Left ventricle myocardium inferior (tissue), 1 donor: ENCODE results near the gene GMPPA. TPM values are rescaled to one million over a fixed set of nuclear protein-coding genes. Genes with fewer than 3 reads are reported as not detected.

ENCODE experiments used
- DNase-seq: peaks from one replicate; pipeline ENCODE4 v3.0.0-alpha.2; 2020
- H3K27ac ChIP-seq: fragments of 200-600 bp; replicated peaks from 2 replicates; pipeline ENCODE4 v1.8.0; 2021
- H3K27me3 ChIP-seq: fragments of 200-600 bp; 2 replicates; pipeline ENCODE4 v1.8.0; 2021; ENCODE audit warnings: low read depth
- H3K36me3 ChIP-seq: fragments of 200-600 bp; 2 replicates; pipeline ENCODE4 v1.8.0; 2021
- H3K4me1 ChIP-seq: fragments of 200-600 bp; 2 replicates; pipeline ENCODE4 v1.8.0; 2021
- H3K4me3 ChIP-seq: fragments of 200-600 bp; 2 replicates; pipeline ENCODE4 v1.8.0; 2021; ENCODE audit warnings: mild to moderate bottlenecking, moderate library complexity
- H3K9me3 ChIP-seq: fragments of 200-600 bp; replicated peaks from 2 replicates; pipeline ENCODE4 v1.8.0; 2021
- CTCF ChIP-seq: fragments of 200-600 bp; IDR thresholded peaks from 2 replicates; pipeline ENCODE4 v1.8.0; 2021; ENCODE audit warnings: antibody characterized with exemption, mild to moderate bottlenecking, borderline replicate concordance
- intact Hi-C: fragments of 100-400 bp; cut with micrococcal nuclease; formaldehyde crosslinking; loops from one replicate; pipeline ENCODE4 v1.11.0; 2022
- total RNA-seq: library from RNA; stranded (reverse); fragmentation: NEBNext Ultra II Directional; extraction: Animal tissue kit (Norgen Biotek cat#: 25700); gene quantifications from one replicate; pipeline ENCODE4 v1.2.1, GENCODE V29; 2021
- donor health status: DM: no; HTN: yes; CAD: no; lungs with severe emphysema.

Gene GMPPA
- total RNA-seq, 1 donor from 2014 or later, result 22.0 TPM

GRCh38 chr2:219524817-219525216, 26.1 kb downstream of the GMPPA start:
- intact Hi-C loops, result loop anchor here (10.0 kb wide), 1 partner anchor 70 kb away; no protein-coding TSS in a partner anchor
- peaks cover 50% of the 10 kb centered on the region for H3K4me1 ChIP-seq
- no peak for DNase-seq
- peaks cover 99% of the 10 kb centered on the region for H3K27me3 ChIP-seq
- H3K27ac ChIP-seq, result no peak overlapping the region
- no peak overlapping the region for H3K4me3 ChIP-seq
- no peaks in the 10 kb centered on the region for H3K36me3 ChIP-seq
- TF ChIP-seq CTCF, result no peak
- H3K9me3 ChIP-seq, result no peaks in the 10 kb centered on the region

- H3K36me3 ChIP-seq, result no peaks in the 10 kb centered on the region
- intact Hi-C loops, result loop anchor here (10.0 kb wide), 1 partner anchor 71 kb away; no protein-coding TSS in a partner anchor
- H3K9me3 ChIP-seq, result no peaks in the 10 kb centered on the region
- no peak for DNase-seq
- no peak for TF ChIP-seq CTCF
- H3K4me3 ChIP-seq, result no peak overlapping the region
- peaks cover 53% of the 10 kb centered on the region for H3K4me1 ChIP-seq
- H3K27me3 ChIP-seq, result peaks cover 98% of the 10 kb centered on the region
- no peak overlapping the region for H3K27ac ChIP-seq
Observed at GRCh38 chr2:219525533-219526232, 27.0 kb downstream of the GMPPA start.

- no peaks in the 10 kb centered on the region for H3K9me3 ChIP-seq
- intact Hi-C loops, result loop anchor here (10.0 kb wide), 1 partner anchor 72 kb away; no protein-coding TSS in a partner anchor
- no peaks in the 10 kb centered on the region for H3K36me3 ChIP-seq
- H3K27ac ChIP-seq, result no peak overlapping the region
- H3K27me3 ChIP-seq, result peaks cover 98% of the 10 kb centered on the region
- TF ChIP-seq CTCF, result no peak
- H3K4me3 ChIP-seq, result no peak overlapping the region
- no peak for DNase-seq
- peaks cover 45% of the 10 kb centered on the region for H3K4me1 ChIP-seq
Observed at GRCh38 chr2:219526320-219527075, 27.8 kb downstream of the GMPPA start.

- no peak for TF ChIP-seq CTCF
- Histone ChIP-seq H3K4me1 (peaks cover 41% of the 10 kb centered on the region), H3K9me3 (no peaks in the 10 kb centered on the region), H3K27me3 (peaks cover 98% of the 10 kb centered on the region), H3K27ac (no peak overlapping the region), H3K4me3 (no peak overlapping the region), H3K36me3 (no peaks in the 10 kb centered on the region)
- intact Hi-C loops, result loop anchor here (10.0 kb wide), 1 partner anchor 72 kb away; no protein-coding TSS in a partner anchor
- no peak for DNase-seq
Observed at GRCh38 chr2:219527076-219527394, 28.3 kb downstream of the GMPPA start.

DNA sequence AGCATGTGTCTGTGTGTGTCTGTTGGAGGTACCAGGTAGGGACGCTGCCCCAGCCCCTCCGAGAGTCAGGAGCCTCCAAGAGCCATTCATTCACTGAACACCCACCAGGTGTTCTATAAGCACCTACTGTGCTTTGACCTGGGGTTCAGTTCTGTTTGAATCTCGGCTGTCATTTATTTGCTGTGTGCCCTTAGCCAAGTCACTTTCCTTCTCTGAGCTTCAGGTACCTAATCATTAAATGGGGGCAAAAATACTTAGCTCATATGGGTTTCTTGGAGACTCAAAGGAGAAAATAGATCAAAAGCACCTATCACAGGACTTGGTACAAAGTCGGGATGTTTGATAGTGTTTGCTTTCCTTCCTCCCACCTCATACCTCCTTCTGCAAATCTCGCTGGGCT, 28.8 kb downstream of the GMPPA start:
- Histone ChIP-seq H3K27me3 (peaks cover 98% of the 10 kb centered on the region), H3K36me3 (no peaks in the 10 kb centered on the region), H3K9me3 (no peaks in the 10 kb centered on the region), H3K27ac (no peak overlapping the region), H3K4me3 (no peak overlapping the region), H3K4me1 (peaks cover 36% of the 10 kb centered on the region)
- no peak for TF ChIP-seq CTCF
- no peak for DNase-seq
- intact Hi-C loops, result loop anchor here (10.0 kb wide), 1 partner anchor 73 kb away; no protein-coding TSS in a partner anchor
